DMS153 treated with DMSO at 0.1 percent for 48 hours (cell line): ENCODE results near the gene PTX3.

ENCODE experiments used
- DNase-seq: peaks from one replicate; lab custom pipeline; 2025; ENCODE audit not compliant: unreplicated experiment; lab: John Stamatoyannopoulos, UW

PTX3 gene

GRCh38 chr3:157436583-157437291, at the start of gene PTX3:
PTX3 (plus strand) TSS chr3:157436850; CDS start chr3:157436934, 84 bp downstream.
- no peak for DNase-seq

DNA sequence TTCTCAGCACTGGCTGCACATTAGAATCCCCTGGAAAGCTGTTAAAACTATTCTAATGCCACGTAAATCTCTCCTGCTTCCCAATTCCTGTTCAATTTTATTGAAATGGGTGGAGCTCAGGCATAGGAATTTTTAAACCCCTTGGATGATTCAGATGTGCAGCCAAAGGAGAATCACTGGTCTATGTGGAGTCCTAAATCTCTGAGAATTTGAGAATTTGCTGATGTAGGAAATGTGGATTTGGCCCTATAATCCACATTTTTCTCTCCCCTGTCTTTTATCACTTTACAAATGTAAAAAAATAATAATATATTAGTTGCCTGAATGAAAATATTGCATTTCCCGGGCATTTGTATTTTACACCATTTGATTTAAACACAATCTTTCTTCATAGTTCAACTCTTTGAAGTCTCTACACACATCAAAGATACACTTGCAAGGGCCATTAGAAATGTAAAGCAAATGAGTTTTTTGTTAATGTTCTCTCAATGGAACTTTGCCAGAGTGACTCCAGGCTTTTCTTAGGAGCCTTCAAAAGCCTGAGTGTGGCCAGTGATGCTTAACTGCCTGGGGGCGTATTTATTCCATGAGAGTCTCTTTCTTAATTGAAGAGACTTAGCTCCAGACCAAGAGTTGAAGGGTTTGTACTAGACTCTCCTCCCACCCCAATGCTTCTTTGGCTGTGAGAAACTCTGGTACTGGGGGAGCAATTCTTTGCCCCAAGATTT, 48.8 kb upstream of the PTX3 start:
- no peak for DNase-seq

- no peak for DNase-seq
Measured at GRCh38 chr3:157388976-157389375, 47.7 kb upstream of the PTX3 start.

DNA sequence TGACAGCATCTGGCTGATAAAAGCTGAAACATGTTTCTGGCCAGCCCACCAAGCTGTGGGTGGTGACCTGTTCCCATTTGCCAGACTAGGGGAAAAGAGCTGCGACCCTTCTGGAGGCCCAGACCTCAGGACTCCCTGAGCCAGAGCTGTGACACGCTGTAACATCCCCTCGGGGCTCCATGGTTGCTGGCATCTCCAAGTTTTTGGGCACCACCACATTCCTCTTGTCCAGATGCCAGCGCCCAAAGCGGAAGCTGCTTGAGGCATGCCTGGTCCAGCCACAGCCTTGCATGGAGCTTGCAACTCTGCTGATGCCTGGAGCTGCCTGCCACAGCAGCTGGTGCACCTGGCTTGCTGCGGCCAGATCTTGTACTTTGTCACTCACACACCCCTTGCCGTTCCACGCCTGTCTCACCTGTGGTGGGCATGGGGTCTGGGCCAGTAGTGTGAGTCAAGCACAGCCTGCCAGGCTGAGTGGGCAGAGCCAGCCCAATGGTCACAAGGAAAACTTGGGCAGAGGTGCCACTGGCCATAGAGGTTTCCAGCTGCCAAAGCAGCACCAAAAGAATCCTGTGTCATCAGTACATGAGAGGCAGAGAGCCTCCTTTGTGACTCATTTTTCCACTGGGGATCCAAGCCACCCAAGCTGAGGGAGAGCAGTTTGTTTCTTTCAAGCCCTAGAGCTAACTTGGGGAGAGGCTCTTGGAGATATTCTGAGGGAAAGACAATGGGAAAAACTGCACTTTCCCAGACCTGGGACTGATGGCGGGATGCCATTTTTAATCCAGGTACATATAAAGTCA, 45.7 kb upstream of the PTX3 start:
- no peak for DNase-seq

GRCh38 chr3:157392104-157392503, 44.5 kb upstream of the PTX3 start:
- no peak for DNase-seq

DNA sequence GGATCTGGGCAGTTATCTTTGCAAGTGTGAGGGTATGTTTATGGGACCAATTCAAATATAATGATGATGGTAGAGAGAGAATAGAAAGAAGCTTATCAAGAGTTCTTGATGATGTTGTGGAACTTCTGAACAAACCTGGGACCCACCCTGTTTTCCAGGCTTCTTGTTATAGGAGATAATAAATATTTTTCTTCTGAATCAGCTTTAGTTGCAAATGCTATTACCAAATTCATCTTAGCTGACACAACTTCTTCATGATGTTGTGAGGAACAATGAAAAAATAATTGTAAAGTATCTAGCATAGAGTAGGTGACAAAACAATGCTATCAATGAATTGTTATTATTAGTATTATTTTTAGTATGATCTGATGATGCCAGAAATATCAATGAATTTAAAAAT, 43.5 kb upstream of the PTX3 start:
- DNase-seq: no peak

DNA sequence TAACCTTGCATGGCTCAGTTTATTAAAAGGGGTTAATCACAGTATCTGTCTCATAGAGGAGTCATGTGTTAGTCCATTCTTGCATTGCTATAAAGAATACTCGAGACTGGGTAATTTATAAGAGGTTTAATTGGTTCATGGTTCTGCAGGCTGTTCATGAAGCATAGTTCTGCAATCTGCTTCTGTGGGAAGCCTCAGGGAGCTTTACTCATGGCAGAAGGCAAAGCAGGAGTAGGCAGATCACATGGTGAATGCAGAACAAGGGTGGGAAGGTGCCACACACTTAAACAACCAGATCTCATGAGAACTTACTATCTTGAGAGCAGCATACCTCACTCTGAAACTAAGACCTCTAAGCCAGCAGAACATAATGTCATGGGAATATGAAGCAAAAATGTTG, 42.2 kb upstream of the PTX3 start:
- DNase-seq: no peak

- no peak for DNase-seq
Measured at GRCh38 chr3:157398598-157398997, 38.1 kb upstream of the PTX3 start.

DNA sequence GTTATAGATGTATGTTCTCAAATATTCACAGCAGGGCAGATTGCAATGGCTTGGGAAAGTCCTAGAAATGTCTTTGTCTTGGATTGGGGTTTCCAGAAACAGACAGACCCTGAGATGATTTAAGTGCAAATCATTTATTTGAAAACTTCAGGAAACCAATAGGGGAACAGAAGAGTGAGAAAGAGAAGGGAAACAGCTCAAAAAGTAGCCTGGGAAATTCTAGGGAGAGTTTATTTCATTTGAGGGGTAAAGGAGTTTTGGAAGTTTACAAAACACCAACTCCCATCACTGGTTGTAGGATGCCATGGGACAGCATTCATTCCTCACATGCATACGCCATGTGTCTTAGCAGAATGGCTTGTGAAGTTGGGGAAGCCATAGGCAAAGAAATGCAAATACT, 32.3 kb upstream of the PTX3 start:
- DNase-seq: no peak

GRCh38 chr3:157405457-157405856, 31.2 kb upstream of the PTX3 start:
- DNase-seq: no peak

DNA sequence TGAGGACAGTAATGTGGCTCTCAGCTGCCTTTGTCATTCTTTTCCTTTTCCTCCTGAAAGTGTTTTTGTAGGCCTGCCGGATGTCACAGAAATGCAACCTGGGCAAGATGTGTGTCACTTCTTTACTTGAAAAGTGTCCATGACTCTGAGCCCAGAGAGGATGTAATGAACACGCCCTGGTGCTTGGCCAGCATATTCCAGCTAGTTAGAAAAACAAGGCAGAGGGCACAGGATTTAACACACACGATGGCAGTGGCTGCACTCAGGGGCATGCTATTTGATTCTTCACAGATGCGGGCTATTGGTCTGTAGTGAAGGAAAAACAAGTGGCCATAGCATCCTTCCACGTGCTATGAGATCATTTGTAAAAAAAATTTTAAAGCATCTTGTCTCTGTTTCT, 30.3 kb upstream of the PTX3 start:
- no peak for DNase-seq

- DNase-seq: no peak
Measured at GRCh38 chr3:157407769-157408168, 28.9 kb upstream of the PTX3 start.

DNA sequence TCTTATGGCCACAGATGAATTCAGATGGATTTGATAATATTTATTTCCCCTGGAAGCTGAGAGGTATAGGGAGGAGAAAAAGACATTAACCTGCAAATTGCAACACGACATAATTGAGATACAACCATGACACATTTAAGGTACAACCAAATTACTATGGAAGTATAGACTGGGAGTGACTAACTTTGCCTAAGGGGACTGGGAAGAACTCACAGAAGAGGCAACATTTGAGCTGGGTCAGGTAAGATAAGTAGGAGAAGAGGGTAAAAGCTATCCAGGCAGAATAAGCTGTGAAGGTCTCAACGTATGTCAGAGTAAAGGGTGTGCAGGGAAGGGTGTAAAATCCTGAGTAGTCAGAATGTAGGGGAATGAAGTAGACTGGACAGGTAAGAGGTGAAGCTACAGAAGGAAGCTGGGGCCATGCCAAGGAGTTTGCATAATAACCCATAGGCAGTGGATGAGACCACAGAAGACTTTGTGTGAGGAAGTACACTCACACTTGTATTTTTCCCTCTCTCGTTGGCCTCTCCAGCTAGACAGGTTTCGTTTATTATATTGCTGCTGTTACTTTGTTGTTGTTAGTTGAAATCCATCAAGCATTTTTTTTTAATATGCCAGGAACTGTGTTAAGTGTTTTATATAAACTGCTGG, 28.0 kb upstream of the PTX3 start:
- DNase-seq: no peak

DNA sequence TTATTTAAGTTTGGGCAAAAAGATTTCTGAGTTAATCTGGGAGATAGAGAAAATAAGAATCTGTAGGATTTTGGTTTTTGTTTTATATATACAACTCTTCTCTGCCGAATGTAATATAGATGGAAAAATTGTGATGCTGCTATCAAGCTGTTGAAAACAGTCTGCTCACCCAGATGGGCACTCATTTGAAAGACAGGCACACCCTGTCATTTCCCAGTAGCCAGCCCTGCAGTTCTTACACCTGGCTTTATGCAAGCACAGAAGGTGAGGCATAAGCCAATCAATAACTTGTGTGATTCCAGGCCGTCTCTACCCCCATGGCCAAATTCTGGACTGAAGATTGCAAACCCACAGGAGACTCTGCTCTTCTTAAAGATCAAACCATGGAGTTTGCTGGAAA, 27.1 kb upstream of the PTX3 start:
- no peak for DNase-seq

- DNase-seq: no peak
Measured at GRCh38 chr3:157410945-157411344, 25.7 kb upstream of the PTX3 start.

- DNase-seq: no peak
Measured at GRCh38 chr3:157412323-157412855, 24.3 kb upstream of the PTX3 start.

GRCh38 chr3:157414861-157415260, 21.8 kb upstream of the PTX3 start:
- DNase-seq: no peak

DNA sequence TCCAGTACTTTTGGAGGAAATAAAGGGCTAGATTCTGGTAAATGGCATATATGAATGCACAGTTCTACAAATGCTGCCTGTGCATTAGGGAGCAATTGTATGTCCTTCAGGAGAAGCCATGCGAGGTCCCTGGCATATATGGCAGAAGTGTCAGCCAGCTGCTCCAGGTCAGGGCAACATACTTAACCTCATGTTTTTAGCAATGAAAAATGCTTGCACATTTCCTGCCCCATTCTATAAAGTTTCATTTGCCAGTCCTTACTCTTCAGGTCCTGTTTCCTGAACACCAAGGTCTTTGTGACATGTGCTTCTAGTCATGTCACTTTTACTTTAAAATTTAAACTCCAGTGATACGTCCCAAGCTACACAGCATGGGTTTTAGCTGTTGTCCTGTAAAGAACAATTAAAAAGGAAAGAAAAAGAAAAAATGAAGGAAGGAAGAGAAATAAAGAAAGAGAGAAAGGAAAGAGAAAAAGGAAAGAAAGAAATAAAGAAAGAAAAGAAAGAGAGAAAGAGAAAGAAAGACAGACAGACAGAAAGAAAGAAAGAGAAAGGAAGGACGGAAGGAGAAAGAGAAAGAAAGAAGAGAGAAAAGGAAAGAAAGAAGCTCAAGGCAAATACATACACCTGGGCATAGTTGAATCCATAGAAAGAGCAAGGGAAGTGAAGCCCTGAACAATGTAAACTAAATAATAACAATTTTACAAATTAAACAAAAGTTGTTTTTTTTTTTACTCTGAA, 20.1 kb upstream of the PTX3 start:
- no peak for DNase-seq

DNA sequence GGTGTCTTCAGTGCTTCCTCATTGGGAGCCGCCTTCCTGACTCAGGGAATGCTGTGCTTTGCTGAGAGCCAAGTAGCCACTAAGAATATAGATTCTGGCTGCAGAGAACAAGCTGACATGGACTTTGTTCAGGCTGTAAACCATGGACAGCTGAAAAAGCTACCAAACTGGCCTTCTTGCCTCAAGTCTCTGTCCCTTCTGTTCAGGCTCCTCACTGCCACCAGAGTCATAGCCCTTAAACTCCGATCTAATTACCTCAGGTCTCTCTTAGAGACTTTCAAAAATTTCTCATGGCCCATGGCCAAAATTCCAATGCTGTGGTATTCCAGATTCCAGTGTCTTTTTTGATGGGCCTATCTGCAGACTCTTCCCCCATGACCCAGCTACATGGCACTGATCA, 19.4 kb upstream of the PTX3 start:
- no peak for DNase-seq

DNA sequence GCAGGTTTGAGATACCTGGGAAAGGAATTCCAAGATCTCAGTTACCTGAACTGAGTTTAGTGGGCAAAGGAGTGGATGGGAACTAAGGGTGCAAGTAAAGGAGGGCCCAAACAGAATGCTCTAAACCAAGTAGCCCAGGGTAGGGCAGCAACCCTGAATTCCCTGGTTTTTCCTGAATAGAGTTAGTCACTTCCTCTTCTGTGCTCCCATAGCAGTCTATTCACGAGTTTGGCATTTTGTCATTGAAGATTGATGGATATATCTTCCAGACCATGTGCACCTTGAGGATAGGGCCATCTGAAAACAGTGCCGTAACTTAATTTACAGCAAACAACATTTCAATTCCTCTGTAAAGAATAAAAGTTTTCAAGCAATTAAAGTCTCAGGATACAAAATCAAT, 18.5 kb upstream of the PTX3 start:
- no peak for DNase-seq
